HG02943 (cell line): ENCODE results near the gene ZFHX2.
"Not testable (repeated sequence)": the region's sequence is repeated elsewhere in the genome, so short reads cannot be mapped to it uniquely, and the experiment has no call there.

Experiments
- ATAC-seq: cut with Tn5 transposase; IDR thresholded peaks from one replicate; pipeline ENCODE4 v1.9.1; 2021; ENCODE audit warnings: mild to moderate bottlenecking, low read depth, moderate library complexity; ENCODE audit not compliant: unreplicated experiment

Gene ZFHX2

DNA sequence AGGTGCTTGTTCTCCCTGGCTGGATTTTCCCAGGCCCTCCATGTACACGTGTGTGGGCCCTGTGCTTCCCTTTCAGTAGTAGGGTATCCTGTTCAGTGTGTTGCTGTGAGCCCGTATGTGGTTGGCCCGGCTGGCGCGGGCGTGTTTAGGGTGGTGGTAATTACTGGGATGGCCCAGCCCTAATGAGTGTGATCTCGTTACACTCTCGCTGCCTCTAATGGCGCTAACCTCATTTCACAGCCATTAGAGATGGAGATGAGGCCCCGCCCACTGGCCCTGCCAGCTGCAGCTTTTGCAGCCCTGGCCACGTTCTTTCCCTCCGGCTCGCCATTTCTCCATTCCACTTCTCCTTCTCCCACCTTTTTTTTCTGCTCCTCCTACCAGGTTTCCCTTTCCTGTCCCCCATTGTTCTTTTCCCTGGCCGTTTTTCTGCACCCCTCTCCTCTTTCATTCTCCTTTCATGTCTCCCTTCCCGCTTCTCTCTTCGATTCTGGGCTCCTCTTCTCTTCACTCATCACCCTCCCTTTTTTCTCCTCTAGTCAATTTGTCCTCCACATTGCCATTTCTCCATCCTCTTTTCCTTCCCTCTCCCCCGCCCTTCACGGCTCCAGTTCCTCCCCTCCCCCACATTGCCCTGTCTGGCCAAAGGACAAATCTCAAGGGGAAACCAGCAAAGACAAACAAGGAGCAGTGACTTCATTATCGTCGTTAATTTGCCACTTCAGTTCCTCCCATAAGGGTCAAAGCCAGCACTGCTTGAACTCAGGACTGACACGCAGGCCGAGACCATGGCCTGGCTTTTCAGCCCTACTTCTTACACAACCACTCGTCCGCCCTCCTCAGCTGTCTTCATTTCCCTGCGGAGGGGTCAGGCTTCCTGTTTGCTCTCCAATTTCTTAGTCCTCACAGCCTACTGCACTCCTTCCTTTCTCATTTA lies 6.8 kb downstream of the ZFHX2 start:
- ATAC-seq, result no peak

DNA sequence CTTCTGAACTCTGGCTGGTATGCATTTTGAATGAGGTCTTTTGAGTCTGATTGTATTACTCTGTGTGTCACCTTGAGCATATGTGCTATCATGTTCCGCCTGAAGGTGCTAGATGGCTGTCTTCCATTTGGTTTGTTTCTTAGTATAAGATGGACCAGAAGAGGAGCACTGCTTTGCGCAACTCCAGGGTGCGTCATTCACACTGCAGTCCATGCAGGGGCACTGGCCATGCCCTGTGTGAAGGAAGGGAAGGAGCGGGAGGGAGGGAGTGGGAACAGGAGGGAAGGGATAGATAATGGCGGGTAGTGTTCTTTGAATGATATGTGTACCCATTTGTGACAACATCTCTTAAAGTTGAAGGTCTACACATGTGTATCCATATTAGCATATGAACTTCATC lies 8.2 kb downstream of the ZFHX2 start:
- no peak for ATAC-seq

DNA sequence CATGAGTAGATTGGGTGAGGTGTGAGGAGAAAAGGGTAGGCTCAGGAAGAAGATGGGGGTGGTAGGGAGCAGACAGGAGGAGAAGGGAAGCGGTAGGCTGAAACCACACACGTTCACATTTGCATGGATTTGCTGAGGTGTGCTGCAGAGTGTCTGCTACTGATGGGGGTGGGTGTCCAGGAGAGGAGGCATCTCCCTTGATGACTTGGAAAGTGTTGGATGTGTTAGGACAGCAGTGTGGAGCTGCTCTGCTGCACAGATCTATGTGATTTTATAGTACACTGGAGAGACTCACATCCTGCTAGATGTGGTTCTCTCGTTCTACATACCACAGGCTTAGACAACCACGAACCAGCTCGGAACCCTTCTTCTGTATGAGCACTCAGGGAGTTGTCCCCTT lies 9.3 kb downstream of the ZFHX2 start:
- no peak for ATAC-seq

DNA sequence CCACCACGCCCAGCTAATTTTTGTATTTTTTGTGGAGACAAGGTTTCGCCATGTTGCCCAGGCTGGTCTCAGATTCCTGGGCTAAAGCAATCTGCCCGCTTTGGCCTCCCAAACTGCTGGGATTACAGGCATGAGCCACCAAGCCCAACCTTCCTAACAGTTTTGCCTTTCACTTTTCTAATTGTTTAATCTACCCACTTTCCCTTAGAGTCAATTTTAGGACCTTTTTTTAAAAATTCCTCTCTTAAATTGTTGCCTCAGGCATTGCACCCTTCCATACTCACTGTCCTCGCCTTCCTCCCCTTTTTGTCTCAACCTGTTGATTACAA lies 11.5 kb downstream of the ZFHX2 start:
- no peak for ATAC-seq

DNA sequence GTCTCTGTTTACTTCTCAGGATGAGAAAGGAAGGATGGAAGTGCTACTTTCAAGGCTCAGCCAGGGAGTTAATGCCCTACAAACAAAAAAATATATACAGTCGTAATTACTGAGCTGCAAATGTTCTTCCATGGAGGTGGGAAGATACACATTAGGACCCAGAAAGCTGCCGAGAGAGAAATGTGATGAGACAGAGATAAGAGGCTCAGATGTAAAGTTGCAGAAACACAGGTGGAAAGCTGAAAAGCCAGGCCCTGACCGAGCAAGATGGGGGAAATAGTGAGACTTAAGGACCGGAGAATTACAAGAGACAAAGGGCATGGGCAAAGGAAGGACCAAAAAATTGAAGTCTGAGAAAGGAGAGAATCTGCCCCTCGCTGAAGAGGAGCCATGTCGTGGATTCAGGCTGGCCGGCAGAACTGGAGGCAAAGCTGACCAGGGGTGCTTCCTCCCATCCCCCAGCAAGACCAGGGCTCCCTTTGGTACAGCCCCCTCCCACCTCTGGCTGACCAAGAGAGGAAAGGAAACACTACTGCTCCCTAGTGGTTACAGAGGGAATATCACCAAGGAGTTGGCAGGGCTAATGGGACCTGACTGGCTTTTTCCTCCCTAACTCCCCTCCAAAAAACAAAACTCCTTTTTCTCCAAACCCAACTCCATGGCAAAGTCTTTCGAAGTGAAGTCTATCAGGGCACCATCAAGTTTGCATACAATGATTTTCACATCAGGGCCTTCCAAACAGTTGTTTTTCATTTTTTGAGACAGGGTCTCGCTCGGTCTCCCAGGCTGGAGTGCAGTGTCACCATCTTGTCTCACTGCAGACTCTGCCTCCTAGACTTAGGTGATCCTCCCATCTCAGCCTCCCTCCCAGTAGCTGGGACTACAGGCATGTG lies 12.1 kb downstream of the ZFHX2 start:
- ATAC-seq, result no peak

DNA sequence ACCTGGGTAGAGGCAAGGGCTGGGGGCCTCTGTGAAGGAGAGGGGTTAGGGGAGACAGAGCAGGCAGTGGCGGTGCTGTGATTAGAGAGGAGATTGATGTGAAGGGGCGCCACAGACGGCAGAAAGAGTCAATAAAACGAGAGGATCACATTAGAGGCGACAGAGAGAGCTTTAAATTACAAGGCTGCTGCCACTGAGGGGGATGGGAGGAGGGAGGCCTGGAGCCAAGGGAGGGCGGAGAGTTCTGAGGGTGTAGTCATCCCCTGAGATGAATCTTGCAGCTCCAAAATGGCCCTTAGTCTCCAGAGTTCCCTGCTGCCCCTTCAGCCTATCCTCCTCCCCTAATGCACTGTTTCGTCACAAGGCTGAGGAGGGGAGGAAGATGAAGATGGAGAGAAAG lies 12.8 kb downstream of the ZFHX2 start:
- no peak for ATAC-seq

DNA sequence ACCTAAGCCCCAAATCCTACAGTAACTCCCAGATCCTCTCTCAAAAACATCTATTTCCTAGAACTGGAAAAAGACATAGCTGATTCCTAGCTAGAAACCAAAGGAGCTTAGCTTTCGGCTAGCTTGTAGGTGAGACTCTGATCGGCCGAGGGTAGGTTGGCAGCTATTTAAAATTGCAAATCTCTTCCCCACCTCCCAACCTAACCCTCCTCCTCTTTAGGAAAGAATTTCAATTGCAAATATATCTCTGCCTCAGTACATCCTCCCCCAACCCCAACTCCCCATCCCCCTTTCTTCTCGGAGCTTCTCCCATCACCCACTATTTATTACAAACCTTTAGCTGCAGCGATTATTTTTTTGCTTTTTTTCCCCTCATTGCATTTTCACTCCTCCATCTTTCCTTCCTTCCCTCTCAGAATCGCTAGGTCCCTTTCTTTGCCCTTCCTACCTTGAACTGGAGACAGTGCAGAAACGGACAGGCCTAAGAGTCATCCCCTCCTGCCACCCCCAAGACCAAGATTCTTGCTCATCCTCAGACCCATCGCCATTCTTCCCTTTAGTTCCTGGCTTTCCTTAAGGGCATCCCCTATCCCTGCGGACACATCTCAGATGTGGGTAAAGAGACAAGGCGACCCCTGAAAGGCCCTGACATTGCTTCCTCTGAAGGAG lies 13.4 kb downstream of the ZFHX2 start:
- no peak for ATAC-seq

DNA sequence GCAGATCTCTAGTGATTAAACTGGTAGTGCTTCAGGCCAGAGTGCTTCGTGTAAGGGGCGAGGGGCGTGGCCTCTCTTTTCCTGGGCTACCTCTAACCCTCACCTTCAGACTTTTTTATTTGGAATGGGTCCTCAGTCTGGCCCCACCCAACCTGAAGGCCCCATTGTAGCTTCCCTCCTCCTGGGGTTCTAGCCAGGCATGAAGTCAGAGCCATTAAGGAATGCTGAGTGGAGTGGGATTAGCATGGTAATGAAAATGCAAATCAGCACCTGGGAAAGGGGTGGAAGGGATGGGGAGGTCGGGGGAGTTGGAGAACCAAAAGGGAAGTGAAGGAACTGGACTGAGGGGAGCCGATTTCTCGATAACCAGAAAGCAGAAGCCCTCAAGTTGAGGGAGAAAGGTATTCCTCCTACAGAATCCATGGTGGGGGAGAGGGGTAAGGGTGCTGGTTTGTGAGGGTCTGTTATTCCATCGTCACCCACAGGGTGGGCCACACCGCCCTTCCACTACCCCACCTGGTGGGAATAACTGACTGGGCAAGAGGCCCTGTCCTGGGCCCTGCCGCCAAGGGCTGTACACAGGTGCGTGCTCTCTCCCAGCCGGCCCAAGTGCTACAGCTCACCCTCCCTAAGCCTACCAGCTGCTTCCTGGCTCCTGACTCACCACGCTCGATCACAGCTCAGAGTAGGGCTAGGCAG lies 14.1 kb downstream of the ZFHX2 start:
- no peak for ATAC-seq

DNA sequence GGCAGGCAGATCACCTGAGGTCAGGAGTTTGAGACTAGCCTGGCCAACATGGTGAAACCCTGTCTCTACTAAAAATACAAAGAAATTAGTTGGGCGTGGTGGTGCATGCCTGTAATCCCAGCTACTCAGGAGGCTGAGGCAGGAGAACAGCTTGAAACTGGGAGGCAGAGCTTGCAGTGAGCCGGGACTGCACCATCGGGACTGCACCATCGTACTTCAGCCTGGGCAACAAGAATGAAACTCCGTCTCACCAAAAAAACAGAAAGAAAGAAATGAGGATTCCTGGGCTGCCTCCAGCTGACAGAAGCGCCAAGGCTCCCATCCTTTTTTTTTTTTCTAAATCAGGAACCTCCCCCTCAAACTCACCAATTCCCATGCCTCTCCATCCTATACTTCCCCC lies 14.7 kb downstream of the ZFHX2 start:
- not testable (repeated sequence) for ATAC-seq

DNA sequence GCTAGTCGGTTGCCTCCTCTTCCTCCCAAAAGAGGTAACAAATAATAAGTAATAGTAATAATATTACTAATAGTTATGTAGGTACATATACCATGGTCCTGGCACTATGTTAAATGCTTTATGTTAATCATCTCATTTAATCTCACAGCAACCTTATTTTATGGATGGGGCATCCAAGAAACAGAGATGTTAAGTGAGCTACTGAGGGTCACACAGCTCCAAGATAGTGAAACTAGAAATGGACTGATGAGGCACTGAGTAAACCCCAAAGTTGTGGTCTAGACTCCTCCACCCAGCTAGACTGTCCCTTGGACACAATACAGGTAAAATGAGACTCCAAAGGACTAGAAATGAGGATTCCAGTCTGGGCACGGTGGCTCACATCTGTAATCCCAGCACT lies 15.1 kb downstream of the ZFHX2 start:
- no peak for ATAC-seq

DNA sequence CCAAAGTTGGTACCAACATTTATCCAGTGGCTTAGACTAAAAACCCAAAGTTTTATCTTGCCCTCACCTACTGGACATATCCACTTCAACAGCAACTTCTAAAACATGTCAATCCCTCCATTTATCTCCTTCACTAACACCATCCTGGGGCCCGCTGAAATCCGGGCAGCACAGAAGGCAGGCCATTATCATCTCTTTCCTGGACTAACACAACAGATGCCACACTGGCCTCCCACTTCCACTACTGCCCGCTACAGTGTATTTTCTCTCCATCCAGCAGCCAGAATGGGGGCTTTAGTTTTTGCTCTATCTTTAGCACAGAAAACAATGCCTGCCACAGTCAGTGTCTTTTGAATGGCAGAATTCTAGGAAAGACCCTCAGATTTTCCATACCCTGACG lies 15.6 kb downstream of the ZFHX2 start:
- ATAC-seq, result no peak

DNA sequence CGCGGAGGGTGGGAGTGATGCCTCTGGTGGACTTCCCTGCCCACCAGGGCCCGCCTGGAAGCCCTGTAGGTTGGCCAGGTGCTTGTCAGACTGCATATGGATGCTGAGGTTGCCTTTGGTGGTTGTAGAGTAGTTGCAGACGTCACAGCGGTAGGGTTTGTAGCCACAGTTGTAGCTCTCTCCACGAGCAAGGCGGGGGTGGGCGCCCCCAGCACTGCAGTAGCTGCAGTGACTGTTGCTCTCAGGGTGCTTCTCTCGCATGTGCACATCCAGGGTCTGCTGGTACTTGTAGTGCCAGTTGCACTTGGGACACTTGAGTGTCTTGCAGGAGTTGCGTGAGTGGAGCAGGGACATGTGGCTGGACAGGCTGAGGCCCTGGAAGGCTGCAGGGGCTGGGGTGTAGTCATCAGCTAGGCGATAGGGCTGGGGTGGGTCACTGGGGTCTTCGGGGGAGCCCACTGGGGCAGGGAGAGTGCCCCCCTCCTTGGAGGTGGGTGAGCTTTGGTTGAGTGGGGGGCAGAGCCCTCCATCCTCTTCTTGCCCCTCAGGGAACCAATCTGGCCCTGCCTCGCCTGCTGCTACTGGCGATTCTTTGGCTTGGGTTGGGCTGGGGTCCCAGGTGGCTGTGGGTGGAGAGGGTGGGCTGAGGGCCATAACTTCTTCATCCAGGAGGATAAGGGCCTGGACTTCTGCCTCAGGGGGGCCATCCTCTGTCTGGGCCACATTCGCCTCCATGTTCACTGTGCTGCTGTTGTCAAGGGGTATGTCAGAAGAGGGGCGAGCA lies 17.7 kb downstream of the ZFHX2 start:
- ATAC-seq, result no peak

DNA sequence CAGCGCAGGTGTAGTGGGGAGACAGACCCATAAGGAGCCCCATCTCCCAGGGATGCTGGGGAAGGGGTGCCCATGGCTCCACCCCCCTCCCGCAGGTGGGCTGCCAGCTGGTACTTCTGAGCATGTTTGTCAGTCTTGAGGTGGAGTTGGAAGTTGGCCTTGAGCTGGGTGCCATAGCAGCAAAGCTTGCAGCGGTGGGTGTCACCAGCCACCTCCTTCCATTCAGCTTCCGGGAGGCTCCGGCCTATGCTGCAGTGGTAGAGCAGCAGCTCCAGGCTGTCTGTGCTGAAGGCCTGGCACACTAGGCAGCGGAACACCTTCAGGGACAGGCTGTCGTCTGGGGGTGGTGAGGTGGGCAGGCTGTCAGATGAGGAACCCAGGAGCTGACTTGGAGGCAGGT lies 18.9 kb downstream of the ZFHX2 start:
- no peak for ATAC-seq

DNA sequence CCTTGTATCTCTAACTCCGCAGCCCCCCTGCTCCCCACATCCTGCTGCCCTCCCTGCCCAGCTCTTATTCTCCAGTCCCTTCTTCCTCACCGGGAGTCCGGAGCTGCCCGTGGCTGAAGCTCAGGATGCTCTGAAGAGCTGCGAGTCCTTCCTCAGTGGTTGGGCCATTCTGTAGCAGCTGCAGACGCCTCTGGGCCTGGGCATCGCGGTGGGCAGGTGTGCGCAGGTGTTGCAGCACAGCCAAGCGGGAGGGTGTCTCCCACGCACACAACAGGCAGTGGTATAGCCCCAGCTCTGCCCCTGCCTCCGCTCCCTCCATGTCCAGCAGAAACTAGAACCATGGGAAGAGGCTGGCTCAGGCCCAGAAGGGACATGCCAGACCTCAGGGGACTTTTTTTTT lies 20.2 kb downstream of the ZFHX2 start:
- ATAC-seq, result no peak

DNA sequence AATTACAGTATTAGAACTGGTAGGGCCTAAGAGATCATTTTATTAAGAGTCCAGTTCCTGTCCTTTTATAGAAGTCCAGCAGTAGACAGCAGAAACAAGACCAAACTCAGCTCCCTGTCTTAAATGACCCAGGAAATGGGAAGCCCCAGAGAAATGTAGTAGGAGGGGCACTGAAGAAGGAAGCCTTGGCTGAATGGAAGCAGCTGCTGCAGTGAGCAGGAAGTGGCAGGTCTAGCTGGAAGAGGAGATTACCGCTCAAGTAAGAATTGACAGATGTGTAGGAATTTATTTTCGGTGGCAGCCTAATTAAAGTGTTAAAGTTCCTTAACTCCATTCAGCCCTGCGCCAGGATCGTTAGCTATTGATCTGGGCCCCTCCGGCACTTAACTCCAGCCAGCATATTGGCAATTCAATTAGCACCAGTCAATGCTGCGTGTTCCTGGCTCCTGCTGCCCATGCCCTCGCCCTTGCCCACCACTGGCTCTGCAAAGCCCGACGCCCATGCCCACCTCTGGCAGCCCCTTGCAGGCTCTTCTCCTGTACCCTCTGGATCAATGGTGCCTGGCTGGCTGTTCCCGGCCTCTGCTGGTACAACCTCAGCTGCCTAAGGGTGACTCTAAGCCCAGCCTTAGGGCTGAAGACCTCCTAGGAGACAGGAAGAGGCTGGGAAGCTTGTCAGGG lies 21.1 kb downstream of the ZFHX2 start:
- no peak for ATAC-seq

DNA sequence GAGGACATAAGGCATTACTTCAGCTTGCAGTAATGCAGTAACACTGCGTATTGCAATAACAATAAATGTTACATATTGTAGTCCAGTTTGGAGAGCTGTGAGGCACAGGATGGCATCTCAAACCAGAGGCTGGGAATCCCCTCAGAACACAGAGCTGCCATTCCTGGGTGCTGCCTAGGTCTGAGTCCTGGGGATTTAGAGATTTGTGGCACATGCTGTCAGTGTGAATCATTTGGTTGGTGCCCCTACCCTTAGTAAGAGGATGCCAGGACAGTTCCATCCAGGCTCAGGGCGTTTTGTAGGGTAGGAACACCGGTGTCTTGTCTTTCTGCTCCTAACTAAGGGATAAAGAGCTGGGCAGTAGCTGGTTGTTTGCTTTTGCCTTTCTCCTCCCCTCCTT lies 22.5 kb downstream of the ZFHX2 start:
- ATAC-seq, result no peak

DNA sequence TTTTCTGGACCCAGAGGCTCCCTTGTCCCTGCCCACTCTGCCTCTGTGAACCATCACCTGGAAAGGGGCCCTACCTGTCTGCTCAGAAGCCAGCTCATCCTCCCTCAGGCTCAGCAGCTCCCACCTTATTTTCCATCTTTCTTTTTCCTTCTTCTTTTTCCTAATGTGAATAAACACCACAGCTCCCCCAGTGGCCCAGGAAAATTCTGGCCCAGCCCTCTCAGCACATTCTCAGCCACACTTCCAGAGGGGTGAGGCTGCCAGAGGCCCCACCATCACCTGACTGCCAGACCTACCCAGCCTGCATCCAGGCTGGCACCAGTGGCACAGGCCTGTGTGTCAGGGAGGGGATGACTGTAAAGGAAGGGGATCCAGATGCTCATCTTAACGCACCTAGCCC lies 23.0 kb downstream of the ZFHX2 start:
- no peak for ATAC-seq

DNA sequence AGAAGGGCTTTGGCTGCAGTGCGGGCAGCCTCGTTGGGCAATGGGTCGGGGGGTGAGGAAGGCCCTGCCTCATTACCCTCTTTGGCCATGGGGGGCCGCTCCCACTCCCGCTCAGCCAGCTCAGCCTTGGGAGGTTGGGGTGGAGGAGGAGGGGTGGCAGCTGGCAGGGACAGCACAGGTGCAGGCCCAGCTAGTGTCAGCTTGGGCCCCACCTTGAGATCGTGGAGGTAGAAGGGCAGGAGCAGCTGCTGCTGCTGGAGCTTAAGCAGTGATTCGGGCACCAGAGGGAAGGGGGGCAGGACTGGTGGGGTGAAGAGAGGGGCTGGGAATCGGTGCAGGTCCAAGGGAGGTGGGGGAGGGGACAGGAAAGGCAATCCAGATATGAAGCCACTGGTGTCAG lies 26.0 kb downstream of the ZFHX2 start:
- ATAC-seq, result no peak

DNA sequence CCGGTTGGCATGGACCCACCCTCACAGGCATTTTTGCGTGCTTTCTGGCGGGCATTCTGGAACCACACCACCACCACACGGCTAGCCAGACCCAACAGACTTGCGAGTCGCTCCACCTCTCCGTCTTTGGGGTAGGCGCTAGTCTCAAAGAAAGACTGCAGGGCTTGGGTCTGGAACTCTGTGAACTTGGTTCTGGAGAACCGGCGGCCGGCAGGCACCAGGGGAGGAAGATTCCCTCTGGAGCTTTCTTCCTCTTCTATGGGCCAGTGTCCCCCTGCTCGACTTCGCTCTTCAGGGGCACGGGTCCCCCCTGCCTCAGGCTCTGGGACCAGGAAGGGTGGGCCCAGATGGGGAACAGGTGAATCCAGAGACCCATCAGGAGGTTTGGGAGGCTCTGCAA lies 26.6 kb downstream of the ZFHX2 start:
- ATAC-seq, result no peak
